Measurements from ENCODE around the gene ARHGAP6.
"Not testable (repeated sequence)": the region's sequence is repeated elsewhere in the genome, so short reads cannot be mapped to it uniquely, and the experiment has no call there.

The ARHGAP6 gene

DNA sequence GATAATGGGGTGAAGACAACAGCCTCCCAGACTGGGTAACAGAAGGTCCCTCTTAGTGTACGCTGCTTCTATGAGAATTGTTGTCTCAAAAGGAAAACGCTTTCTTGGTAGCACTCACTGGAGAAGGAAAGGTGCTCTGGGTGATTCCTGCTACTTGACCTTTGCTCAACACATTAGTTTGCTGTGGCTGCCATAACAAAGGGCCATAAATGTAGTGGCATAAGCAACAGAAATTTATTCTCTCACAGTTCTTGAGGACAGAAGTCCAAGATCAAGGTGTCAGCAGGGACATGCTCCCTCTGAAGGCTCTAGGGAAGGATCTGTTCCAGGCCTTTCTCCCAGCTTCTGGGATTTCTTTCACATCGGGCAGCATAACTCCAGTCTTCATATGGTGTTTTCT is 535.6 kb downstream of the ARHGAP6 start:
- DNase-seq, result no peak

DNA sequence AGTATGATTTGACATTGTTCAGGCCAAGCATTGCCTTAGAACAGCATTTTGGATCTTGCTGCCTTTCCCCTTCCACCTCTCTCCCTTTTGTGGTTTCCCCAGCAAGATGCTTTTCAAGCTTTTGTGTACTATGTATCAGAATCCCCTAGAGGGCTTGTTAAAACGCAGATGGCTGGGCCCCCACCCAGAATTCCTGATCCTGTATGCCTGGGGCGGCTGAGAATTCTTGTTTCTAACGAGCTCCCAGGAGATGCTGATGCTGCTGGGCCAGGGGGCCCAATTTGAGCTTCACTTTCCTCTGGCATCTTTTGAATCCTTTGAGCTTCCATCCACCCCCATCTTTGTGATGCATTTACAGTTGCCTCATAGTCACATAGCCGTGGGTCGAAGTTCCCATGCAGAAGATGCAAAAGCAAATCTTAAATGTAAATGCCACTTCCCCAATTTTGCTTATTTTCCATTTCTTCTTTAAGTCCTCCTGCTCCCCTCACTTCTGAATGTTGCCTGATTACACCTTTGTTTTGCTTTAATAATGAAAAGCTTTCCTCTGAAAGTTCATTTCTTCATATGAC is 536.1 kb downstream of the ARHGAP6 start:
- DNase-seq, result peak; percentile 53

DNA sequence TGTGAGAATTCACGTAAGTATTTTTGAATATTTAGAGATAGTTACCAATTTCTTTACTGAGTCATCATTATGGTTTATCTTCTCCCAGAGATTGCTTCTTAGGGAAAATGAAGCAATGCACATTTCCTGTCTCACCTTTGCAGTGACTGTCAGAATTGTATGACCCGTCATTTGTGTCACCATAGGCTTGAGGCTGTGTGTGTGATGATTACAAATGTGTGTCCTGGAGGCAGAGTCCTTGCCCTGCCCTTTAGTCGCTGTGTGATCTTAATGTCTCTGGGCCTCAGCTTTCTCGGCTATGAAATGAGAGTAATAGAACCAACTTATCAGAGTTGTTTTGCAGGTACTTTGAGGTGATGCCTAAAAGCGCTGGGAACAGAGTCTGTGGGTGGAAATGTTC is 540.7 kb downstream of the ARHGAP6 start:
- DNase-seq, result no peak

DNA sequence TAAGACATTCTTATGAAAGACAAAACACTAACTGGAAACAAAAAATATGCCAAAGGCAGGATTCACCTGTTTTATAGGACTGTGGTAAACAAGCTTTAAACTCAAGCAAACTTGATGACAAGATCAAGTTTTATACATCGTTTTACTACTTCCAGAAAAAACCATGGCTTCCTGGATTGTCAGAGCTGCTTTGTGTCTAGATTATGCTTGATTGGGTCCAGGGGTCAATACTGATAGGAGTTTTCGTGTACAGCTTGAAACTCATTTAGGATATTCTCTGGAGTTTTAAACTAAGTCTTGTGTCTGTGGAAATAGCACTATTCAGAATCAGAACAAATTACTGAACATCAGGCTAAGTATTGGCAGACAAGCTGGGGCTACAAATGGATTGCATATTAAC is 541.6 kb downstream of the ARHGAP6 start:
- no peak for DNase-seq

DNA sequence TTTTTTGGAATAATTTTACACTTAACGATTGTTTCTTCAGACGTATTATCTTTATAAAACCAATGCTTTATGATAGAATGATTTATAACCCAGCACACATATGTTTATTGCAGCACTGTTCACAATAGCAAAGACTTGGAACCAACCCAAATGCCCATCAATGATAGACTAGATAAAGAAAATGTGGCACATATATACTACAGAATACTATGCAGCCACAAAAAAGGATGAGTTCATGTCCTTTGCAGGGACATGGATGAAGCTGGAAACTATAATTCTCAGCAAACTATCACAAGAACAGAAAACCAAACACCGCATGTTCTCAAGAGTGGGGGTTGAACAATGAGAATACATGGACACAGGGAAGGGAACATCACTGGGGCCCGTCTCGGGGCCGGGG is 542.6 kb downstream of the ARHGAP6 start:
- DNase-seq, result not testable (repeated sequence)

DNA sequence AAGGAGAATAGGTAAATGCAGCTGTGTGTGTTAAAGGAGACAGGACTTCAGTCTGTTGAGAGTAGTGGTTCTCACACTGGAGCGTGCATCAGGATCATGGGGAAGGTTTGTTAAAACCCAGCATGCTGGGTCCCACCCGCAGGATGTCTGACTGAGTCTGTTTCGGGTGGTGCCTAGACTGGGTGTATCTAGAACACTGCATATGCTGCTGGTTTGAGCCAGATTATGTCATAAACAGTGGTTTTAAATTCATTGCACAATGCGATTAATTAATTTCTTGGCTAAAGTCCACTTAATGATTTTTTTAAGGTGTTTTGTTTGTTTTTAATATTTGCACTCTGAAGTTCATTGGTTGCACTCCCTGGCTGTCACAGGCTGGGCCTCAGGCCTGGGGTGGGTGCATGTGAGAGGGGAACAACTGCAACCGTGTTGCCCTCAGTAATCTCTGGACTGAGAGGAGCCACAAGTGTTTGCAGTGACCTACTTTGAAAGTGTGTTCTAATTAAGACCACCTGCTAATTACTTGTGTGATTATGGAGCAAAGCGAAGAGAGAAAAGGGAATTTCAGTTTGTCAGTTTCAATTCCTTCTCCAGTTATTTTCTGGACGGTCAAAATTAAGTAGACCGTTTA is 546.3 kb downstream of the ARHGAP6 start:
- DNase-seq, result no peak

DNA sequence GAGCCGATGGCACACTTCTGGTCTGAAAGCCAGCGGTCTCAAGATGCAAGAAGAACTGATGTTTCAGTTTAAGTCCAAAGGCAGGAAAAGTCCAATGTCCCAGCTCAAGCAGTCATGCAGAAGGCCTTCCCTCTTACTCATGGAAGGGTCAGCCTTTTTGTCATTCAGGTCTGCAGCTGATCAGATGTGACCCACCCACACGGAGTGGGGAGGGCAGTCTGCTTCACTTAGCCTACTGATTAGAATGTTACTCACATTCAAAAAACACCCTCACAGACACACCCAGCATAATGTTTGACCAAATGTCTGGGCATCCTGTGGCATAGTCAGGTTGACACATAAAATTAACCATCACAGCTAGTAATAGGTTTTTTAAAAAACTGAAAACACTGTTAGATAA is 548.0 kb downstream of the ARHGAP6 start:
- DNase-seq, result no peak

DNA sequence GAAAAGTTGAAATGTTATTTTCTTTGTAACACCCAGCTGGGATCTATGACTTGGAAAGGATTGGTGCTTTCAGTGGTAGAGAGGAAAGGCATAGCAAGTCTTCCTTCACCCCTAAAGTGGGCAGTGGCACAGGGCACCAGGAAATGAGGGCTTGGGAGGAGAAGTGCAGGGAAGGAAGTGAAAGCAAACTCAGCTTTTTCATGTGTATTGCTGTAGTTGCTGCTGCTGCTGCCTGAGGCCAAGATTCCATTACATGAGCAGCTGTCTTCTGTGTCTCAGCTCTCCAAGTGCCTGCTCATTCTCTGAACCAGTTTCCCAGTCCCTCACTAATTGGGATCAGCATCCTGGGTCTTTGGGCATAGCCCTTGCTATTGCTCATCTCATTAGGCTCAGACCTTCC is 552.0 kb downstream of the ARHGAP6 start:
- no peak for DNase-seq

DNA sequence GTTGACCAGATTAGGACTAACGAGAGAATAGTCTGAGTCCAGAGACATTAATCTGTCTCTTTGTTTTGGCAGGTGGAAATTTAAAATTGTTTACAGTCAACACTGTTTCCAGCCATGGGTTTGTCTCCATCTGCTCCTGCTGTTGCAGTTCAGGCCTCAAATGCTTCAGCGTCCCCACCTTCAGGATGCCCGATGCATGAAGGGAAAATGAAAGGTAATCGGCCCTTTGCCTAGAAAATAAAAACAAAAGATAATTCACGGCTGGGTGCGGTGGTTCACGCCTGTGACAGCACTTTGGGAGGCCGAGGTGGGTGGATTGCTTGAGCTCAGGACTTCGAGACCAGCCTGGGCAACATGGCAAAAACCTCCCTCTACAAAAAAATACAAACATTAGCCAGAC is 553.8 kb downstream of the ARHGAP6 start:
- no peak for DNase-seq

DNA sequence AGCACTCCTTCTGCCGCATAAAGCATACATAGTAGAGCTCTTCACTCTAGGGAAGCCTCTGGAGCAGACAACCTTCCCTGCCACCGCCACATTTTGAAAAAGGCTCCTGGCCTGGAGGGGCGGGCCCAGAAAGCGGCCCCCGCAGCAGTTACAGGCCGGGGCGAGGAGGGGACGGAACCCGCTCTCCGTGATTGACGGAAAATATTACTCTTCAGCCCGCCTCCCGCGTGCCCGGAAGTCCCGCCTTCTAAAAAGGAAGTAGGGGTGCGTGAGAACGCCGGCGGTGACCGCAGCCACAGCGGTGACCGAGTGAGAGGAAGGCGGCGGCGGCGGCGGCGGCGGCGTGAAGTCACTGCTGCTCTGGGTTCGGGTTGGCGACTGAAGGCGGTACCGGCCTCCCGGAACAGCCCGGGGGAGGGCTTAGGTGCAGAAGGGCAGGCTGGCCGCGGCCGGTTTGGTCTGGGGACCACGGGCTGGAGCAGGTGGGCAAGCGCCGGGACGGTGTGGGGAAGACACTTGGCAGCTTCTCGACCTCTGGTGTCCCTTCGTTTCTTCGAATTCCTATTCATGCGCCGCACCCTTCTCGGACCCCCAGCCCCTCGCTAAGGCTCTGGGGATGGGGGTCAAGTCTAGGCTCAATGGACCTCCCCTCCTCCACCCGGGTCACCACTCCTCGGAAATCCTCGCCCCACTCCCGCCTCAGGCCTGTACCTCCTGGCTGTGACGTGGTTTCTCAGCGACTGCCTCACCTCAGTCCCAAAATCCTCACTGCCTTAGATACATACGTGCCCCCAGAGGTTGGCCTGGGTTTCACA is 554.5 kb downstream of the ARHGAP6 start, which contains the start of gene HCCS:
HCCS (plus strand) TSS at position 296 of the 815 bp plus-strand sequence. CDS start 729 bp downstream, outside the sequence.
- DNase-seq, result peak; percentile 92

DNA sequence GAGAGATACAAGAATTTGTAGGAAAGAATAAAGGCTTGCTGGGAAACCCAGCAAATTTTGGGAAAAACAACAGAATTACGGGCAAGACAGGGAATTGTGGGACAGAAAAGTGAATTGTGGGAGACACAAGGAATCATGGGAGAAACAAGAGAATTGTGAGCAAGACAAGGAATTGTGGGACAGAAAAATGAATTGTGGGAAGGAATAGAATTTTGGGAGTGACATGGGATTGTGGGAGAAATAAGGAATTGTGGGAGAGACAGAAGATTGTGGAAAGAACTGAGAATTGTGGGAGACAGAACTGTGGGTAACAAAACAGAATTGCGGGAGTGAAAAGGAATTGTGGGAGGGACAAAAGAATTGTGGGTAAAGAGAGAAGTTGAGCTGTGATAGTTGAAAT is 555.8 kb downstream of the ARHGAP6 start:
- no peak for DNase-seq

DNA sequence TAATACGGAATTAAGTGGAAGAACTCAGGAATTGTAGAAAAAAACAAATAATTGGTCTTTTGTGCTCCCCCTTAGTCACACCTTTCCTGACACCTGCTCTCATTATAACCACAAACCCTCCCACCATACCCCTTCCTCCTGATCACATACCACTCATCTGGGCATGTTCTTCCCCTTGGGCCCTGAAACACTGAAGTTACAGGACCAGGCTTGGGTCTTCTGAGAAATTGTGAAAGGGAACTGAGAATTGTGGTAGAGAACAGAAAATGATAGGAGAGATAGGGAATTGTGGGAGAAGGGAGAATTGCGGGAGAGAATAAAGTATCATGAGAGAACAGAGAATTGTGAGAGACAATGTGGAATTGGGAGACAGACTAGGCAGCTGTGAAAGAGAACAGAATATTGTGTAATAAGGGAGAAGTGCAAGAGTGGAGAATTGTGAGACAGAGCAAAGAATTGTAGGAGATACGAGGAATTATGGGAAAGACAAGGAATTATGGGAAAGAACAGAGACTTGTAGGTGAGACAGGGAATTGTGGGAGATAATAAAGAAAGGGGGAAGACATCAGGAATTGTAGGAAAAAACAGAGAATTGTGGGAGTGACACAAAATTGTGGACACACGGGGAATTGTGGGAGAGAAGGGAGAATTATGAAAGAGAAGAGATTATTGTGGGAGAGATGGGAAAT is 557.3 kb downstream of the ARHGAP6 start:
- DNase-seq, result no peak

DNA sequence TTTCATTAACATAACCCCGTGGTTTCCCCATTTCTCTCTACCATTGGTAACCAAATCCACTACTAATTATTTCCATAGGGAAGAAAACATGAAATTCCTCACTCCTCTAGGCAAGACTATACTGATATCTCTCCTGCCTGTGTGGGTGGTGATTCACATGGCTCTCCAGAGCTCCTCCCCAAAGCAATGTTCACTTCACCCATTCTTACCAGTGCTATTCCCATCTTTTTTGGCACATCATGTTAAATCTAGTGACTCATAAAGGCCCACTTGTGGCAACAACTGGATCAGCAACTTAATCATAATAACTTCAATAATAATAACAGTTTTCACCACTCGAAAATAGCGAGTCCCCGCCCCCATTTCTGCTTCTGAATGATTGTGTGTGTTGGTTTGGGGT is 560.6 kb downstream of the ARHGAP6 start:
- no peak for DNase-seq

DNA sequence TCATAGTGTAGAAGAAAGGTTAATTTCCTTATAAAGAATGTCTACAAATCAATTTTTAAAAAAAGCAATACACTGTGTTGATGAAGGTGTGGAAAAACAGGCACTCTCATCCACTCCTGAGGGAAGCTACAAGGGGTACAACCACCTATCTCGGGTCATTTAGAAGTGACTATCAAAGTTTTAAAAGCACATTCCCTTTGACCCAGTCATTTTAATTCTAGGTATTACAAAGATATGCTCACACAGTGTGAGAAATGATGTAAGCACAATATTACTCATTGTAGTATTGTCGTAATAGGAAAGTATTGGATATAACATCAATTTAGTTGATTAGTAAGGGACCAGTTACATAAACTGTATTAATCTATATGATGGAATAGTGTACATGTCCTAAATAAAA is 562.0 kb downstream of the ARHGAP6 start:
- no peak for DNase-seq

DNA sequence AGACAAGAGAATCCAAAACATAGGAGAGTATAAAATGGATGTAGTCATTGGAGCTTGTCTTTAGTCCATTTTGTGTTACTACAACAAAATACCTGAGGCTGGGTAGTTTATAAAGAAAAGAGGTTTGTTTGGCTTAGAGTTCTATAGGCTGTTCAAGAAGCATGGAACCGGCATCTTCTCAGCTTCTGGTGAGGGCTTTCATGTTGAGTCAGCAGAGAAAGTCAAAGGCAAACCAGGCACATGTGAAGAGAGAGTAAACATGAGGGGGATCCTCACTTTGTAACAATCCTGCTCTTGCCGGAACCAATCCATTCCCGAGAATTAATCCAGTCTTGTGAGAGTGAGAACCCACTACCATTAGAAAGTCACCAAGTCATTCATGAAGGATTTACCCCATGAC is 562.7 kb downstream of the ARHGAP6 start:
- DNase-seq, result no peak

DNA sequence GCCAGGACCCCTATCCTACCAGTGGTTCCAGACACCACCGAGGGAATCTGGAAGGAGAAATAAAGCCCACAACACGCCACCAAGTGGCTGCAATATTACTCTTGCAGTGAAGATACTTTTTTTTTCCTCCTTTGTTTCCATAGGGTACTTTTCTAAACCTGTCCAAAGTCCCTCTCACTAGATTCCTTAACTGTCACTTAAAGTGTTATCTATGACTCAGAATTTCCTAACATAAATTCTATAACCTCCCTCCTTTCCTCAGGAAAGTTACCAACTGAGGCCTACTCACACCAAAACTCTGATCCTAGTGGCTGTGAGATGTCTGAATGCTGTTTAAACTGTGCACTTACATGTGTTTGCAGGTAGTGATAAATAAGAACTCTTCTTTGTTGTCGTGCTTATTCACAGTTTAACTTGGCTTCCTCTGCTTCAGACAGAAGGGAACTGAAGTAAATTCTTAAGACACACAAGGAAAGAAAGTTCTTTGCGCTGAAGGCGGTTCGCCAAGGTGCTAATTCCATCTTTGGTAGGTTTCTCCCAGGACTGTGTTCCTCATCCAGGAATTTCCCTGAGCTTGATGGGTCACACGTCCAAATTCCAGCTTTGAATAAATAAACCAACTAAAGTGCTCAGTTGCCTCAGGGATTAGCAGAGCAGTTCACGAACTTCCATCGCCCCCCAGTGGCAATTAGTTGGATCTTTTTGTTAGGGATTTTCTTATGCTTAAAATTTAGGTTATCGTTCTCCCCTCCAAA is 565.3 kb downstream of the ARHGAP6 start:
- peak; percentile 73 for DNase-seq

DNA sequence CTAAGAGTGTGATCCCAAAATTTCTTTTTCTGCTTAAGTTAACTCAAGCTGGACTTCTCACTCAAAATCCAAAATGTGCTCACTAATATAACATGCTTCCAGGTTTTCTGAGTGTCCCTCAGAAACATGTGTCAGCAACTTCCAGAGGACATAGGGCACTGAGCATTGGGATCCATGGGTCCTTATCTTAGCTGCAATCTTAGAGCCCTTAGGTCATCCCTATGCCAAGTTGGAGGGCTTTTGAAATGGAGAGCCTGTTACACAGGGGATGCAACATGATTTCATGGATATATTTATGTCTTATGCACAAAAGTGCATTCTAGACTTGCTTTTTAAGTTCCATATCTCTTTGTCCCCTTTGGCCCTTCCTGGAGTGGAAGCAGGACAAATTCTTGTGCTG is 566.3 kb downstream of the ARHGAP6 start:
- no peak for DNase-seq

DNA sequence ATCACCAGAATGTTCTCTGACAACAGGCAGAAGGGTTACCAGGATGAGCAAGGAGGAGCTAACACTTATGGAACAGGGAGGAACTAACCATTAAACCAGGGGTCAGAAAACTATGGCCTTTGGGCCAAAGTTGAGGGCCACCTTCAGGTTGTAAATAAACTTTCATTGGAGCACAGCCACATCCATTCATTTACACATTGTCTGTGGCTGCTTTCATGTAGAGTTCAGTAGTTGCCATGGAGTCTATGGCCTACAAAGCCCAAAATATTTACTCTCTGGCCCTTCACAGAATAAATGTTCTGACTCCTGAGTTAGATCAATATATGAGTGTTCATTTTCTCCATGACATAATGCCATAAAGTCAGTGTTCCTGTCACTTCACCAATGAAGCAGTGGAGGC is 567.8 kb downstream of the ARHGAP6 start:
- no peak for DNase-seq

DNA sequence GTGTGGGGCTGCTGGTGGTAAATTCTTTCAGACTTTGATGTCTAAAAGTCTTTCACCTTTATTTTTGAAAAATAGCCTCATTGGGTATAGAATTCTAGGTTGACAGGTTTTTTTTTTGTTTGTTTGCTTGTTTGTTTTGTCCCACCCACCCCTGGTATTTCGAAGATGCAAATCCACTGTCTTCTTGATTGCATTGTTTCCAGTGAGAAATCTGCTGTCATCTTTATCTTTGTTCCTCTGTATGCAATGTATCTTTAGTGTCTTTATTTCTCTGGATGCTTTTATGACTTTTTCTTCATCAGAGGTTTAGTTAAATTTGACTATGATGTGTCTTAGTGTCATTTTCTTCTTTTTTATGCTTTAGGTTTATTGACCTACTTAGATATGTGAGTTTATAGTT is 575.9 kb downstream of the ARHGAP6 start:
- no peak for DNase-seq
